Right hindlimb (tissue), 1 donor: ENCODE results near the gene ITGB7.
"Not testable (repeated sequence)": the region's sequence is repeated elsewhere in the genome, so short reads cannot be mapped to it uniquely, and the experiment has no call there.

ENCODE experiments used
- DNase-seq: peaks from one replicate; pipeline ENCODE4 v3.0.0-alpha.2; 2018

The ITGB7 gene

DNA sequence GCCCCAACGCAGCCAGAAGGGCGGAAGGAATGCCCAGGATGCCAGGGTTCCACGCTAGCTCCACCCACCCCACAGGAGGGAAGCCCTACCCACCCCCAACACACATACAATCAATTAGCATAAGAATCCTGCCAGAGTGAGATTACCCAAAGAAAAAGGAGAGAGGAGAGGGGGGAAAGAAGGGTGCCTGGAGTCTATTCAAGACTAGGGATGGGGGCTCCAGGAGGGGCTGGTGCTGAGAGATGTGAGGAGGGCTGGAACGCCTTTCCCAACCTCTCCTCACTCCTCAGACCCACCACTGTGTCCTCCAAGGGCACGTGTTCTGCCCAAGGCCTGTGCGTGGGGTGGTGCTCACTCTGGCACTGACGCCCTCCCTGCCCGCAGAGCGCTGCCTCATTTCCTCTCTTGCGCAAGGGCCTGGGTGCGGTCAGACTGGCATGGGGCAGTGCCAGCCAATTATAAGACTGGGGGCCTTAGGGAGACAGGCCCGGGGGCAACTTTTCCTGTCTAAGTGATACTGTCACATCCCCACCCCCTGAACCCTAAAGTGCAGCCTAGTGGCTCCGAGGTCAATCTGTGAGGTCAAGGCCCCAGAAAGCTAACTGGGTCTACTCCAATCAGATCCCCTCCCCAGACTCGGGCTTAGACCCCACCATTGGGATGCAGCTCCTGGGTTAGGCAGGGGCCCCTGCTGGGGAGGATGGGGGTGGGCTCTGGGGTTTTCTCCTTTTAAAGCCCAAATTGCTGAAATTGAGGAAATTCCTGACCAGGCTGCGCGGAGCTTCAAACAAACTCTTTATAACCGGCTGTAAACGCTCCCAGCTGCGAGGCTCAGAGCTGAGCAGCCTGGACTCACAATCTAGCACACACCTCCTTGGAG lies 10.2 kb upstream of the ITGB7 start:
- DNase-seq, result no peak

DNA sequence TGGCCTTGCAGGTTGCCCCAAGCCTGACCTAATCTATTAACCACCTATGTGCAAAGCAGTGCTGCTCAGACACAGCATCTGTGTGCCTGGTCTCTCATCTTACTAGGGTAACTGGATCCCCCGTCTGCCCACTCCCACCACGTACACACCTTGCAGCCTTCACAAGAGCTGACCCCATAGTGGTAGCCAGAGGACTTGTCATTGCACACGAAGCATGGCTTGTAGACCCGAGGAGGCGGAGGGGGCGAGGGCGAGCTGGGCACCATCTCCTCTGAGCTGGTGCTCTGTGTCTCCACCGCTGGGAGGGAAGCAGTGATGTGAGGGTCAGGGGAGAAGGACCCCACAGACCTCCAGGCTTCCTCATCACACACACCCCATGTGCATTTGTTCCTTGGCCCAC lies 8.4 kb upstream of the ITGB7 start:
- DNase-seq, result no peak

DNA sequence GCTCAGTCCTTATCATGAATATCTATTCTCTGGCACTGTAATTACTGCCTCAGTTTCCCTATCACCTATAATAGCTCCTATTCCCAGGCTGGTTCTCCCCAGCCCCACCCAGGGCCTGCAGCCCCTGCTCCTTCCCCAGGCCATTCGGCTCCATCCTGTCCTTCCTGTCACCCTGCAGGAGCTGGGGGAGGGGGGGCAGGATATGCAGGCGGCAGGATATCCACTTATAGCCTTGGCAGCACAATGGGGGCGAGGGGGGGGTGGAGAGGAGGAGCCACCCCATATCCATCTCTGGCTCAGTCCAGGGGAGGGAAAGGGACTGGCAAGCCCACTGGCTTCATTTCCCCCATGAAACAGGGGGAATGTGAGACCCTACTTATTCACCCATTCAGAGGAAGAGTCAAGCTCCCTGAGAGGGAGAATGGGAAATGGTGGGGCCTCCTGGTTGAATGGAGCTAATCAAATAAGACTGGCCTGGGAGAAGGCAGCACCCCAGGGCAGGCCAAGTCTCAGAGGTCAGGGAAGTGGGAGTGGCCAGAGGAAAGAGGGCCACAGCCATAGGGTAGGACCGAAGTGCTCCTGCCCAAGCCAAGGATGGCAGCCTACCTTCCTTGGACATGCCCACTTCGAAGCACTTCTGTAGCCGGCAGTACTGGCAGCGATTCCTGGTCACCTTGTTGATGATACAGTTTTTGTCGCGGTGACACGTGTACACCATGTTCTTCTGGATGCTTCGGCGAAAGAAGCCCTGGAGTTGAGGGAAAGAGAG lies 7.8 kb upstream of the ITGB7 start:
- DNase-seq, result peak; percentile 45

DNA sequence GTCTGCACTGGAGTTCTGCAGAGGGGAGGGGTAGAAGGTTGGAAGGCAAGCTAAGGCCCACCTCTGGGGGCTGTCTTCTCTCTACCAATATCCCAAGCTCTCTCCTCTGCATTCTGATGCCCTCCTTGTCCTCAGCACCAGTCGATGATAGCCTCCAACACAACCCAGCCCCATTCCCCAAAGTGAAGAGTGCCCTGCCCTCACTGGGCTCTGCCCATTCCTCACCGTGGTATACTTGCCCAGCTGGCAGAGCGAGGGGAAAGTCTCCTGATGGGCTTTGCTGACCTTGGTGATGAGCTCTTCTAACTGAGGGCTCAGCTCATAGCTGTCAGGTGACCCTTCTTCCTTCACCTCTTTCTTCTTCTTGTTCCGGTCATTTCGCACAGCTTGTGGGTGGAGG lies 7.2 kb upstream of the ITGB7 start:
- DNase-seq, result no peak

DNA sequence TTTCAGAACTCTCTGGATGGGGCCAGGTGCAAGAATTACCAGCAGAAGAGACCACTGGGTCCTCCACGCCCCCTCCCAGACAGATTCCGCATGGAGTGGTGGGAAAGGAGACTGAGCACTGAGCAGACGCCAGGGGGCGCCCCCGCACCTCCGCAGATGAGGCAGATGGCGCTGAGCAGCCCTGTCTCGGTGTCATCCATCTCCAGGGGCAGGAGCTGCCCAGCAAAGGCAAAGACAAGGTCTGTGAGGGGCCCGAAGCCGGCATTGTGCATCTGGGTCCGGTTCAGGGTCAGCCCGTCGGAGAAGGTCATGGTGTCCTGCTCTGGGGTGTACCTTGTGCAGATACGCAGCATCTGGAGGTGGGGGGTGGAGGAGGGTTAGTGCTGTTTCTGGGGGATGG lies 6.3 kb upstream of the ITGB7 start:
- peak; percentile 85 for DNase-seq

DNA sequence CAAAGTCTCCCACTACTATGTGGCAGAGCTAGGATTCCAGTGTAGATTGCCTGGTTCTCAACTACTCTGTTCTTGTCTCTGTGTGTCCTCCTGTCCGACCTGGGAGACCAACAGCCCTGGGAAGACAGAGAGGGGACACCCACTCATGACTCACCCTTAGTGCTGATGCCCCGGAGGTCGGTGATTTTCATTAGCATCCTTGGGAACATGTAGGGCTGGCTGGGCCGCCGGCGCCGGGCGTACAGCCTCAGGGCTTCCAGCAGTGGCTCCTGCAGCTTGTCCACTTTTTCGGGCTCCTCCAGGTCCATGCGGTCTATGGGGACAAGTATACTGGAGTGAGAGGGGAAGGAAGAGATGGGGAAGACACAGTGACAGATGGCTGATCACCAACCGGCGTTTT lies 5.9 kb upstream of the ITGB7 start:
- DNase-seq, result no peak

DNA sequence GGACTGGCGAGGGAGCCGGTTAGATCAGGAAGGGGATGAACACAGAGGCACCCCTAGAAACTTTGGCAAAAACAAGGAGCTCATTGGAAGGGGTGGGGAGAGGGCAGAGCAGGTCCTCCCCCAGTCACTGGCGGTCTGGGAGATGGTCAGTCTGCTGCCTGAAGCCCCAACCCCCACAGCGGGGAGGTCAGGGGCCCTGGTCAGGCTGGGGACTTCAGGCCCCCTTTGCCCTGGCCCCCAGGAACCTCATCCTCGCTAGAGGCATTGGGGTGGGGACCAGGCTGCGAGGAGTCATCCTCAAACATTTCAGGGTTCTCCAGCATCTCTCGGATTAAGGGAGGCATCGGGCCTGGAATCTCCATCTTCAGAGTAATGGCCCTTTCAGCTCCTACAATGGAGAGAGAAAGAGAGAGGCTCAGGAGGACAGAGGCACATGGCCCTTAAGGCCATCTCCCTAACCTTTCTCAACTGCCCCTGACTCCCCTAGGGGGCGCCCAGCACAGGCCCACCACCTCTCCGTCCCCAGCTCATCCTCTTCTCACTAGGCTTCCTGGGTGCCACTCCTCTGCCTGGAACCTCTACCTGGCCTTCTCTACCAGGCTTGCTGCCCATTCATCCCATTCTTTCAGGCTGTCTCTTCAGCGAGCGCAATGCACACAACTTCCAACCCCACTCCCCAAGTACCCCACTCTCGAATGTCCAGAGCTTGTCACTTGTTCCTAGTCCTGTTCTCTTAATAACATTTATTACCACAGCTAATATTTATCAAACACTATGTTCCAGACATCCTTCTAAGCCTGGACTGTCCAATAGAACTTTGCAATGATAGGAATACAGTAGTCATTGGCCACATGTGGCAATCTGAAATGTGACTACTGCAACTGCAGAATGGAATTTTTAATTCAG lies 4.7 kb upstream of the ITGB7 start:
- DNase-seq, result peak; percentile 19

DNA sequence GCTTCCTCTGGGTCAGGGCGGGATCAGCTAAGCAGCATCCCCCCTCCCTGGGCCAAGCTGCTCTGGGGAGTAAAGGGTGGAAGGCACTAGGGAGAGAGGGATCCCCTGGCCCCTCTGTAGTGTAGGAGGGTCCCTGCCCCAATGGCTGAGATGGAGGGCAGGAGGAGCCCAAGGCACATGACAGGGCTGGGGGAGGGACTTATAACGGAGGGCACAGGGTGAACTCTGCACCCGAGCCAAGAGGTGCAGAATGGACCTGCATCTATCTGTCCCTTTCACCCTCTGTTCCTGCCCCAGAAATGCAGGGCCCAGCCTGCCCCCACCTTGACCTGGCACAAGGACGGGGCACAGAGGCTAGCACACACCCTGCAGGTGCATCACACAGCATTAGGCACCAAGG lies 3.8 kb upstream of the ITGB7 start:
- DNase-seq, result no peak

DNA sequence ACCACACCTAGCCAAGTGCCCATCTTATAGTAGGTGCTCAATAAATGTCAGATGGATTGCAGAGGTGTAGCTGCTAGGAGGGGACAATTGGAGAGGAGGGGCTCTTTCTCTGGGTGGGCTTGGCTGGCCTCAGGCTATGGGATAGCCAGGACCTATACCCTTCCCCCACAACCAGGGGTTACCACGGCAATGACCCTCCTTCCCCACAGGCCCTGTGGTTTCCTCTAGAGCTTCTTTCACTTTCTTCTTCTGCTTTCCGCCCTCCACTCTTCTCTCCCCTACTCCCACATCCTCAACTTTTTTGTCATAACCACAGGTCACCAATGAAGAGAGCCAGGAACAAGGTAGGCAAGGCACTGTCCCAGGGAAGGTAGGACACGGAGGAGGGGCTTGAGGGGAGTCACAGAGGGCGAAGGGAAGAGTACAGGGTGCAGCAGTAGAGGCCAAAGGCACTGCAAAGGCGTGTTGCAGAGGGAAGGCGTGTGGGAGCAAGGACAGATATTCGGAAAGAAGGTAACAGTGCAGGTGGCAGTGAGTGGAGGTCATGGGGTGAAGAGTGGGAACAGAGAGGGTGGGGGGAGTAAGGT lies 1.9 kb upstream of the ITGB7 start:
- DNase-seq, result no peak

DNA sequence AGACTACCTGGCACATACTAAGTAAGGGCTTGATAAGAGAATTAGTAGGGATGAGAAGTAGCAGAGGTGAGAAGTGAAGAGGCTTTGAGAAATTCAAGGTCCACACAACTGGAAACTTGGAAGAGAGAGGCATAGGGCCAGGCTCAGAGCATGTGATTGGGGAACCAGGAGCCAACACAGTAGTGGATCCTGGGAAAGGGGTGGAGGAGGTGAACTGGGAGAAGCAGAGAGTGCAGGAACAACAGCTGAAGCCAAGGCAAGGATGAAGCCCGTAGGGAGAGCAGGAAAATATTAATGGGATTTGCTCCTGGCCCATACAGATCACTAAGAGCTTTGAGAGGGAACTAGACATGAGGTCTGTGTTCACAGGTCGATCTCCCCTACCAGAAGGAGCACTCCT lies 1.4 kb upstream of the ITGB7 start:
- DNase-seq, result no peak

DNA sequence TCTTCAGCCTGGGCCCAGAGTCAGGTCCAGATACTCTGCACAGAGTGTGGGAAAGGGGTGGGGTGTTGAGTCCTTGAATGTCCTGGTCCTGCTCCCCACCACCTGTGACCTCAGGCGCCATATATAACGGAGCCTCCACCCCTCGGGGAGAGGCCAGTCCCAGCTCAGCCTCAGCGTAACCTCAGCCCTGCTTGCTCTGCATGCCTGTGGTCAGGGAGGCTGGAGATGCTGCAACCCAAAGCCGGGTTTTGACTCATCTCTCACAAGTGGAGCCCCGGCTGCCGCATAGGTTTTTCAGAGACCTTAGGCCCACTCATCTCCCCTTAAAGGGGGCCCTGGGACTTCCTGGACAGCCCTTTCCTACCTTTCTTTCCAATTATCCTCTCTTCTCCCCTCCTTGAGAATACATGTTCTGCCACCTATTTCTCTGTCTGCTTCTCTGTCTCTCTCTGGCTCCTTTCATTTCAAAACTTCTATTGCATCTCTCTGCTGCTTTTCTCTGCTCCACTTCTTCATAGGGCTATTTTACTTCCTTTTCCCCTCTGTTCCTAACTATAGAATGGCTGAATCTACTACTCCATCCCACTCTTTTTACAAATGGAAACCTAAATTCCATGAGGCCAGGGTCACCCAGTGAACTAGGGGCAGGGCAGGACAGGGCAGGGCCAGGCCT lies 1.2 kb downstream of the ITGB7 start:
- no peak for DNase-seq

DNA sequence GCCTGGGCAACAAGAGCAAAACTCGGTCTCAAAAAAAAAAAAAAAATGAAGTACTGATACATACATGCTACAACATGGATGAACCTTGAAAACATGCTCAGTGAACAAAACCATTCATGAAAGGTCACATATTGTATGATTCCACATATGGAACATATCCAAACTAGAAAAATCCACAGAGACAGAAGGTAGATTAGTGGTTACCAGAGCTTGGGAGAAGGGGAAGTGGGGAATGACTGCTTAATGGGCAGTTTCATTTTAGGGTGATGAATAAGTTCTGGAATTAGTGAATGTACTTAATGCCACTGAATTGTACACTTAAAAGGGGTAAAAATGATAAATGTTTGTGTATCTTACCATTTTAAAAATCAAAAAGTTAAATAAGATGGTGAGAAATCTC lies 2.7 kb downstream of the ITGB7 start:
- no peak for DNase-seq

DNA sequence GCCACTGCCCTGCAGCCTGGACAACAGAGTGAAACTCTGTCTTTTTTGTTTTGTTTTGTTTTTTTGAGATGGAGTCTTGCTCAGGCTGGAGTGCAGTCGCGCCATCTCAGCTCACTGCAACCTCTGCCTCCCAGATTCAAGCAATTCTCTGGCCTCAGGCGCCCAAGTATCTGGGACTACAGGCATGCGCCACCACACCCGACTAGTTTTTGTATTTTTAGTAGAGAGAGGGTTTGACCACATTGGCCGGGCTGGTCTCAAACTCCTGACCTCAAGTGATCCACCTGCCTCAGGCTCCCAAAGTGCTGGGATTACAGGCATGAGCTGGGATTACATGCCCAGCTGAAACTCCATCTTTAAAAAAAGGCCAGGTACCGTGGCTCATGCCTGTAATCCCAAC lies 4.7 kb downstream of the ITGB7 start:
- not testable (repeated sequence) for DNase-seq

DNA sequence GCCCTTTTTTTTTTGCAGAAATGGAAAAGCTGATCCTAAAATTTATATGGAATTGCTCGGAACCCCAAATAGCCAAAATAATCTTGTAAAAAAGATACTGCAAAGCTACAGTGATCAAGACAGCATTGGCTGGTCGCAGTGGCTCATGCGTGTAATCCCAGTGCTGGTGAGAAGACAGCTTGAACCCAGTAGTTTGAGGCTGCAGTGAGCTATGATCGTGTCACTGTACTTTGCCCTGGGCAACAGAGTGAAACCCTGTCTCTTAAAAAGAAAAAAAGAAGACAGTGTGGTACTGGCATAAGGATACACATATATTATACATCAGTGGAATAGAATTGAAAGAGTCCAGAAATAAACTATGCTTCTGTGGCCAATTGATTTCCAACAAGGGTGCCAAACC lies 5.4 kb downstream of the ITGB7 start:
- DNase-seq, result no peak

DNA sequence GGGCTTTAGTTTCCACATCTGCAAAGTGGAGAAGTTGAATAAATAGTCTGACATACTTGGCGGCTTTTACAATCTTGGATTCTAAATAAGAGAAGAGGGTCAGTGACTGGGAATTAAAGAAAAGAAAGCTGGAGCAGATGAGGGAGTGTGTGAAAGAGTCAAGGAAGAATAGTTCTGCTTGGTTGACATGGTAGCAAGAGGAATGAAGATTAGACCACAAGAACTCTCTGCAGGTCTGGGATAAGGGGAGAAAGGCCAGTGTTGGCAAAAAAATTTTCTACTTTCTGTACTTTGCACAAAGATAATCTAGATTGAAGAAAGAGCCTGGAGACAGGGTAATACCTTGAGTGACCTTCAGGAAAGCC lies 5.9 kb downstream of the ITGB7 start:
- no peak for DNase-seq

DNA sequence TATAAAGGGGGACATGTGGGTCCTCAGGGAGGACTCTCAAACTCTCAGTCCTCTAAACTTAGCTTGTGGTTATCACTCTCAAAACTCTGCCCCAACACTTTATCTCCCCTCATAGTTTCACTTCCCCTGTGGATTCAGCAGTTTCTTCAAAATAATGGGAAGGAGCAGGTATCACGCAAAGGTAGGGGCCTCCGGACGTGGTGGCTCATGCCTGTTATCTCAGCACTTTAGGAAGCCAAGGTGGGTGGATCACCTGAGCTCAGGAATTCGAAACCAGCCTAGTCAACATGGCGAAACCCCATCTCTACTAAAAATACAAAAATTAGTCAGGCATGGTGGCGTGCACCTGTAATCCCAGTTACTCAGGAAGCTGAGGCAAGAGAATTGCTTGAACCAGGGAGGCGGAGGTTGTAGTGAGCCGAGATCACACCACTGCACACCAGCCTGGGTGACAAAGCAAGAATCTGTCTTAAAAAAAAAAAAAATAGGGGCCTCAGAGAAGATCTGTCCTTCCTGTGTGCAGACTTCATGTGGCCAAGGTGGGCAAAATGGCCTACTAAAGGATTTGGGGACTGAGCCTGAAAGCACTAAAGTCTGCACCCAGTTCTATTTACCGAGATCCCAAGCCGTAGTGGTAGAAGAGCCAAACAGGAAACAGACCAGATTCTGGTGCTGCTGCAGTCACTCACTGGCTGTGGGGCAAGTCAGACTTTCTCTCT lies 6.4 kb downstream of the ITGB7 start:
- no peak for DNase-seq

DNA sequence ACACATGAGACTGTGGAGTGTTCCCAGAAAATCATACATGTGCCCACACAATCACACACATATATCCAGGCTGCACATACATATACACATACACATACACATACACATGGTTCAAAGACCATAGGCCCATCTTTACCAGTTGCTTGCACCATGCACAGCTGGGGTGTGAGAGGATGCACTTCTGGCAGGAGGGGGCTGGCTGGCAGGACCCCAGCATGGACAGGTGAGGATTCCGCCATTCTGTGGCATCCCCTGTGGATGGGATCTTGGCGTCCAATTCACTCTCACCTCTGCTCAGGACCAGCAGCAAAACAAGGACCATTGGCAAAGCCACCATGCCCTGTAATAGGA lies 7.0 kb downstream of the ITGB7 start:
- no peak for DNase-seq

DNA sequence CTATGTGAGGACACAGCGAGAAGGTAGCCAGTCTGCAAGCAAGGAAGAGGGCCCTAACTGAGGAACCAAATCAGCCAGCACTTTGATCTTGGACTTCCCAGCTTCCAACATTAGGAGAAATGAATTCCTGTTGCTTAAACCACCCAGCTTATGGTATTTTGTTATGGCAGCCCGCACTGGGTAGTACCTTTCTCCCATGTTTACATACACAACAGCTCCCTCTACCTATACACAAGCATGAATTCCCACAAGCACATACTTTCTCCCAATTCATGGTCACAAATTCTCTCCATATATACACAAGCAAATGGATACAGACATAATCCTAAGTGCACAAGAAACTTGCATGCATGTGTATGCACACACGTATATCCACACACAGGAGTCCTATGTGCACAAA lies 7.4 kb downstream of the ITGB7 start:
- DNase-seq, result no peak

DNA sequence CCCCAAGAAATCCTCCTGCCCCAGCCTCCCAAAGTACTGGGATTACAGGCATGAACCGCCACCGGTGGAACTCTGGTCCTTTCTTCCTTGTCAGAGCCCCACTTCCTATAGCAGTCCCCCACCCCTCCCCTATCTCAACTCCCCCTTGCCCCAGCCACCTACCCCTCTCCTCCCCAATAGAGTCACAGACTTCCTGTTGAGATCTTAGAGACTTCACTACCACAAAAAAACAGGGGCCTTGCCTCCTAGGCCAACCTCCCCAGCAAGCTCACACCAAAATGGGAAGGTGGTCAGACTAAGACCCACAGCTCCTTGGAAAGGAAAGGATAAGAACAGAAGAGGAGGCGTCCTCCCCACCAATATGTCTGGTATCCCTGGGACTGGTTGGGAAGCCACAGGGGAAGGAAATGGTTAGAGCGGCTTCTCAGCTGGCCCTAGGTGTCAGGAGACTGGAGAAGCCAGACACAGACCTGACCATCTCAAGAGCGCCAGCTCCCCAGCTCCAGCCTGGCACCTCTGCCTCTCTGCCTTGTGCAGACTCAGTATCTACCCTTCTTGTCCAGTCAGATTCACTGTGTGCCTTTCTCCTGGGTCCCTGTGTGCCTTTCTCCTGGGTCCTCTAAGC lies 8.5 kb downstream of the ITGB7 start:
- no peak for DNase-seq

DNA sequence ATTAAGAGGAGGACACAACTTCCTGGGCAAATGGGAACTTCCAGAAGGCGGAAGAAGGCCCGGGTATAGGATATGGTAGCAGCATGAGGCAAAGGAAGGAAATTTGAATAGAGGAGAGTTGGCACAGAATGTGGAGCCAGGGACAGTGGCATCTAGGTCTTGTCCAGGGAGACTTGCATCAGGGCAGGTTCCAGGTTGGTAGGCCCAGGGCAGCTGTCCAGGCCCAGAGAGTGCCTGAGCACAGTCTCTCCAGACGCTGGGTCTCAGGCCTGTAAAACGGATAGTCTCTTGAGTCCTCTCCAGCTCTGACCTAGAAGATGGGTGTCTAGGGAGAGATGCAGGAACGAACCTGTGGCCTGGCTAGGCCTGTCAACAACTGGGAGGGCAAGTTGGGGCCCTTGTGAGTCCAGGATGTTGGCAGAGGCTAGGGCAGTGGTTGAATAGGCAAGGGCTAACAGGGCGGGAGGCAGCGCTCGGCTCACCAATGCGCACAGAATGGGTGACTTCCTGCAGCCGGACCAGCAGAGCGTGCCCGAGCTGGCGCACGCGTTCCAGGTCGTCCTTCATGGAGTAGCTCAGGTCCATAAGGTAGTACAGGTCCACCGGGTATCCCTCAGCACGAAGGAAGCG lies 9.9 kb downstream of the ITGB7 start:
- DNase-seq, result no peak

DNA sequence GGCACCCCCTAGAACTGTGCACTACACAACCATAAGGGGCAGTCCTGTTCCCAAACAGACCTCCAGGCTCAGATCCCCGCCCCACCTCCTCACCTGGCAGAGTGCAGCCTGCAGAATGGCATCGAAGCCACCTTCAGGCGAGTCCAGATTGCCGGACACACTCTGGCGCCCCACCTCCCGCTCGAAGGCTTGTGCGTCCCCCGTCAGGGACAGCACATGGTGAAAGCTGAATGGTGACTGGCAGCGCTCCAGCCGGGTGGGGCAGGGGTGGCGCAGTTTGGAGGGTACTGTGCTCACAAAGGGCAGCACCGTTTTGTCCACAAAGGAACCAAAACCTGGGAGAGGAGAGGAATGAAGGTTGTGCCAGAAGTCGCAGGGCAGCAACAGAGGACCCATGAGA lies 10.6 kb downstream of the ITGB7 start:
- no peak for DNase-seq
